GM23338 (cell line): Measurements from ENCODE around the gene LAMB3. TPM values are rescaled to one million over a fixed set of nuclear protein-coding genes. Genes with fewer than 3 reads are reported as not detected.

Source experiments
- ATAC-seq: fragments of 200-7000 bp; cut with Tn5 transposase; 3 replicates; pipeline ENCODE4 v1.9.1; 2020
- DNase-seq: peaks from one replicate; pipeline ENCODE4 v3.0.0-alpha.2; 2015; ENCODE audit warnings: low spot score
- H2AFZ ChIP-seq: fragments of 200-600 bp; sonication (generic); 2 replicates; pipeline ENCODE4 v1.8.0; 2016; ENCODE audit warnings: antibody characterized with exemption, mild to moderate bottlenecking, moderate library complexity
- H3F3A ChIP-seq: fragments of 200-600 bp; sonication (generic); replicated peaks from 2 replicates; pipeline ENCODE4 v1.8.0; 2017; ENCODE audit warnings: antibody characterized with exemption, mixed run types, low read depth
- H3K27ac ChIP-seq: fragments of 200-600 bp; sonication (generic); 2 replicates; pipeline ENCODE4 v1.6.1; 2016; ENCODE audit warnings: low read depth
- H3K27me3 ChIP-seq: fragments of 200-600 bp; sonication (generic); 2 replicates; pipeline ENCODE4 v1.8.0; 2016; ENCODE audit warnings: mild to moderate bottlenecking, mixed run types, moderate library complexity; ENCODE audit not compliant: insufficient read depth
- H3K36me3 ChIP-seq: fragments of 200-600 bp; sonication (generic); 2 replicates; pipeline ENCODE4 v1.8.0; 2016; ENCODE audit warnings: mild to moderate bottlenecking; ENCODE audit not compliant: insufficient read depth
- H3K4me1 ChIP-seq: fragments of 200-600 bp; sonication (generic); 2 replicates; pipeline ENCODE4 v1.8.0; 2016; ENCODE audit warnings: mild to moderate bottlenecking, moderate library complexity; ENCODE audit not compliant: insufficient read depth
- H3K4me2 ChIP-seq: fragments of 200-600 bp; sonication (generic); 2 replicates; pipeline ENCODE4 v1.7.1; 2017; ENCODE audit warnings: mixed run types
- H3K4me3 ChIP-seq: fragments of 200-600 bp; sonication (generic); 2 replicates; pipeline ENCODE4 v1.6.1; 2016; ENCODE audit warnings: mixed run types
- H3K79me2 ChIP-seq: fragments of 200-600 bp; sonication (generic); replicated peaks from 2 replicates; pipeline ENCODE4 v1.8.0; 2017; ENCODE audit warnings: mild to moderate bottlenecking; ENCODE audit not compliant: insufficient read depth
- H3K9me2 ChIP-seq: fragments of 200-600 bp; sonication (generic); 2 replicates; pipeline ENCODE4 v1.8.0; 2017; ENCODE audit not compliant: insufficient read depth
- H4K20me1 ChIP-seq: fragments of 200-600 bp; sonication (generic); replicated peaks from 2 replicates; pipeline ENCODE4 v1.8.0; 2017; ENCODE audit warnings: mild to moderate bottlenecking; ENCODE audit not compliant: insufficient read depth
- H3K27ac Mint-ChIP-seq: 2 replicates; pipeline ENCODE4 v1.8.0; 2020; ENCODE audit warnings: inconsistent platforms, mild to moderate bottlenecking, moderate library complexity, mixed read lengths
- H3K27me3 Mint-ChIP-seq: 3 replicates; pipeline ENCODE4 v1.8.0; 2022; ENCODE audit warnings: low read depth, mild to moderate bottlenecking, moderate library complexity, mixed read lengths, inconsistent platforms; ENCODE audit not compliant: insufficient read depth, poor library complexity
- H3K36me3 Mint-ChIP-seq: 3 replicates; pipeline ENCODE4 v1.8.0; 2021; ENCODE audit warnings: low read depth, mild to moderate bottlenecking, inconsistent platforms, moderate library complexity, mixed read lengths
- H3K4me1 Mint-ChIP-seq: 3 replicates; pipeline ENCODE4 v1.8.0; 2020; ENCODE audit warnings: mild to moderate bottlenecking, inconsistent platforms, mixed read lengths
- H3K4me3 Mint-ChIP-seq: 3 replicates; pipeline ENCODE4 v1.8.0; 2021; ENCODE audit warnings: moderate library complexity, mild to moderate bottlenecking, inconsistent platforms, mixed read lengths
- H3K9me3 Mint-ChIP-seq: 3 replicates; pipeline ENCODE4 v1.8.0; 2020; ENCODE audit warnings: moderate library complexity, mild to moderate bottlenecking, inconsistent platforms, mixed read lengths
- CREB1 ChIP-seq: fragments of 250-450 bp; sonication (Bioruptor Pico); IDR thresholded peaks from 2 replicates; pipeline ENCODE4 v1.5.0; 2020; ENCODE audit warnings: low read depth, mild to moderate bottlenecking, moderate library complexity
- CTCF ChIP-seq, 2 experiments: fragments of 200-600 bp in 1 of 2; sonication (generic) in 1 of 2; conservative IDR thresholded peaks; 2 replicates each; pipeline versions ENCODE4 v1.5.1 to v1.6.1; 2016 to 2017; ENCODE audit warnings: antibody characterized with exemption in 2 of 2, low read depth in 2 of 2, mild to moderate bottlenecking in 2 of 2, moderate library complexity in 1 of 2
- ETS1 ChIP-seq: IDR thresholded peaks from 2 replicates; pipeline ENCODE4 v1.6.1; 2016; ENCODE audit warnings: antibody characterized with exemption
- EZH2 ChIP-seq: fragments of 200-600 bp; sonication (generic); IDR thresholded peaks from one replicate; pipeline ENCODE4 v1.8.0; 2017; ENCODE audit warnings: antibody characterized with exemption, mild to moderate bottlenecking, low read depth; ENCODE audit not compliant: unreplicated experiment
- JUNB ChIP-seq: IDR thresholded peaks from one replicate; pipeline ENCODE4 v1.6.1; 2016; ENCODE audit warnings: antibody characterized with exemption; ENCODE audit not compliant: unreplicated experiment
- POLR2AphosphoS5 ChIP-seq: IDR thresholded peaks from 2 replicates; pipeline ENCODE4 v1.6.1; 2016; ENCODE audit warnings: antibody characterized with exemption, low read depth
- REST ChIP-seq: IDR thresholded peaks from one replicate; pipeline ENCODE4 v1.6.1; 2018; ENCODE audit warnings: antibody characterized with exemption; ENCODE audit not compliant: unreplicated experiment
- STAT1 ChIP-seq: IDR thresholded peaks from one replicate; pipeline ENCODE4 v1.6.1; 2016; ENCODE audit warnings: antibody characterized with exemption; ENCODE audit not compliant: unreplicated experiment
- ZNF331 ChIP-seq: fragments of 250-450 bp; sonication (Bioruptor Pico); IDR thresholded peaks from 2 replicates; pipeline ENCODE4 v1.5.0; 2020; ENCODE audit warnings: low read depth, mild to moderate bottlenecking, moderate library complexity
- polyA plus RNA-seq: library from polyadenylated mRNA; unstranded; fragments of >200 nt; fragmentation: Nextera tagmentation; extraction: Ambion mirVana; gene quantifications from 2 replicates; pipeline ENCODE4 v1.2.1, GENCODE V29; 2016
- total RNA-seq: library from RNA; depleted of rRNA; stranded (reverse); fragments of >200 nt; shearing (Covaris generic); gene quantifications from 2 replicates; pipeline ENCODE4 v1.2.3, GENCODE V29; 2014

Gene LAMB3
- total and polyA plus RNA-seq, 2 experiments from 2014 or later, result 0.05 to 0.52 TPM

GRCh38 chr1:209611771-209612570 lies 40.3 kb downstream of the LAMB3 start:
- Histone ChIP-seq H3K27me3 (no peaks in the 10 kb centered on the region), H3K4me1 (no peaks in the 10 kb centered on the region), H3K4me3 (no peak overlapping the region), H3F3A (no peaks in the 10 kb centered on the region), H3K27ac (no peak overlapping the region), H2AFZ (no peak overlapping the region), H3K4me2 (no peak overlapping the region), H3K79me2 (no peaks in the 10 kb centered on the region), H4K20me1 (no peaks in the 10 kb centered on the region), H3K36me3 (no peaks in the 10 kb centered on the region), H3K9me2 (no peaks in the 10 kb centered on the region)
- Mint-ChIP-seq H3K4me3 (no peak overlapping the region), H3K27me3 (peaks cover 7% of the 10 kb centered on the region), H3K4me1 (no peaks in the 10 kb centered on the region), H3K27ac (no peak overlapping the region), H3K36me3 (no peaks in the 10 kb centered on the region; the same call in 2 of the 3 replicates), H3K9me3 (no peaks in the 10 kb centered on the region; the same call in 2 of the 3 replicates)
- TF ChIP-seq REST (no peak), CTCF (conservative IDR thresholded peaks at IDR 0.05; ENCODE audit: low read depth in 2 of 2) (peak in 1 of 2 experiments; percentile 17; a peak in 1 of 4 replicates), JUNB (no peak)
- ATAC-seq (peak; percentile 77), DNase-seq (no peak)

GRCh38 chr1:209610631-209610905 lies 41.7 kb downstream of the LAMB3 start:
- Histone ChIP-seq H3K79me2 (no peaks in the 10 kb centered on the region), H4K20me1 (no peaks in the 10 kb centered on the region), H3F3A (no peaks in the 10 kb centered on the region), H3K36me3 (no peaks in the 10 kb centered on the region), H3K9me2 (no peaks in the 10 kb centered on the region), H3K4me3 (no peak overlapping the region), H3K4me1 (no peaks in the 10 kb centered on the region), H3K27me3 (no peaks in the 10 kb centered on the region), H3K27ac (no peak overlapping the region), H3K4me2 (no peak overlapping the region), H2AFZ (no peak overlapping the region)
- Mint-ChIP-seq H3K36me3 (no peaks in the 10 kb centered on the region; the same call in 2 of the 3 replicates), H3K9me3 (no peaks in the 10 kb centered on the region; the same call in 2 of the 3 replicates), H3K27ac (no peak overlapping the region), H3K4me1 (no peaks in the 10 kb centered on the region), H3K4me3 (no peak overlapping the region), H3K27me3 (peaks cover 5% of the 10 kb centered on the region)
- ATAC-seq (no peak), DNase-seq (no peak)
- TF ChIP-seq ZNF331 (CRISPR knock-in tag), result no peak
- TF ChIP-seq ETS1, result no peak
- no peak for TF ChIP-seq JUNB
- no peak for TF ChIP-seq EZH2
- no peak for TF ChIP-seq STAT1
- TF ChIP-seq POLR2AphosphoS5, result no peak
- TF ChIP-seq CREB1 (CRISPR knock-in tag), result no peak
